Raji (cell line): ENCODE data around the gene ATG5.

Experiments
- POLR2A ChIP-seq: IDR thresholded peaks from 2 replicates; pipeline ENCODE4 v1.6.1; 2011; ENCODE audit warnings: low read depth, low read length, control low read depth; ENCODE audit not compliant: insufficient read depth

The ATG5 gene

GRCh38 chr6:106283481-106283880 lies 42.1 kb downstream of the ATG5 start:
- no peak for TF ChIP-seq POLR2A

- TF ChIP-seq POLR2A = no peak
Observed at GRCh38 chr6:106281661-106282060, 43.9 kb downstream of the ATG5 start.

GRCh38 chr6:106281088-106281487 lies 44.5 kb downstream of the ATG5 start:
- no peak for TF ChIP-seq POLR2A

DNA sequence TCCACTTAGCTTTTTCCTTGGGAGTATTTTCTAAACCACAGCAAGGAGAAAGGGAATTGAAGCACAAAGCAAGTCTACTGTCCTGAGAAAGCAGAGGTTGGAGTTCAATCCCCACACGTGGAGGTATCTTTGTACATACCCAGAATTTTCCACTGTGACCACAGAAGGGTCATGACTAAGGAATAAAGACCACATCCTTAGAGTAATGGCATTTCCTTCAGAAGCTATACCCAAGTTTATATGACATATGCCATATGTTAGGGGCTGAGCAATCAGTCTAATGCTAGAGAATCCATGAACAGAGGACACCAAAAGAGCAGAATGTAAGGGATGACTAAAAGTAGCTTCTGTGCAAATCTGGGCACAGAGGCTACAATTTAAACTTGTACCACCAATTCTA lies 46.4 kb downstream of the ATG5 start:
- no peak for TF ChIP-seq POLR2A

DNA sequence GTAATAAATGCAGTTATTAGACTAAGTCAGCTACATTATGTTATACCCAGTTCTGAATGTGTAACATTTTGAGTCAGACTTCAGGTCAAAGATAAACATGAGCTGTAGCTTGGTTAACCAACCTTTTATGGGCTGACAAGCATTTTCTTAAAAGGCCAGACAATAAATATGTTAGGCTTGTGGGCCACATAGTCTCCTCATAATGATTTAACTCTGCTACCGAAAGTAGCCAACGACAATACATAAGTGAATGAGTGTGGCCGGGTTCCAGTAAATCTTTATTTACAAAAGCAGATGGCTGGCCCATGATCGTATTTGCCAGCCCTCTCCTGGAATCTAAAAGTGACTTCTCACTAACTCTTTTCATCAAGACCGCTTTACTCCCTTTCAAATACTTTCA lies 49.9 kb downstream of the ATG5 start:
- TF ChIP-seq POLR2A = no peak

DNA sequence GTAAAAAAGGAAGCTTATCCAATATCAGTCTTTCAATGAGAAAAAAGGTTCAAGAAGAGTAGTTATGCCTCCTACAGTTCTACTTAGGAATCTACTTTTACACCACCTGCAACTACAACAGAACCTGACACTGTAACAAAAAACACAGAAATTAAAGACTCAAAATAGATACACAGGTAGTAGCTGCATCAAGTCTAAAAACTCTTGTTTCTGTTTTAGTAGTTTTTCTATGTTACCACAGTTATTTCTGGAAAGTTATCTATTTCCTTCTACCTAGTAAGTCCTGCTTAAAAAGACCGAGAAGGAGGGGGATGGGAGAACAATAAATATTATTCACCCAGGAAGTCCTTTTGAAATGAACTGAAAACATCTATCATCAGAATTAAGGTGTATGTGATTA lies 52.5 kb downstream of the ATG5 start:
- no peak for TF ChIP-seq POLR2A

DNA sequence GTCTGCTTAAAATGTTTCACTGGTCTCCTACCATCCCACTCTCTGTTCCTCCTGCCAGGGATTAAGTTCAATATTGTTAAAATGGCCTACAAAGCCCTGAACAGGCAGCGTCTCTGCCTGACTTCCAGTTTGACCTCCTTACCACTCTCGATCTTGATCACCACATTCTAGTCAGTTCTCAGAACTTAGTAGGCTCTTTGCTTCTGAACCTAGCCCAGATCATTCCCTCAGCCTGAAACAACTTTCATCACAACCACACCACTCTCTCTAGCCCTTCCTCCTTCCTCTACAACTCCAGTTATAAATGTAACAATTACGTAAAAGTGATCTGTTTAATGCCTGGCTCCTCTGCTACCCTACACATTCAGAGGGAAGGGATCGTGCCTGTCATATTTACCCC lies 53.3 kb downstream of the ATG5 start:
- no peak for TF ChIP-seq POLR2A

- no peak for TF ChIP-seq POLR2A
Observed at GRCh38 chr6:106270414-106270813, 55.1 kb downstream of the ATG5 start.

DNA sequence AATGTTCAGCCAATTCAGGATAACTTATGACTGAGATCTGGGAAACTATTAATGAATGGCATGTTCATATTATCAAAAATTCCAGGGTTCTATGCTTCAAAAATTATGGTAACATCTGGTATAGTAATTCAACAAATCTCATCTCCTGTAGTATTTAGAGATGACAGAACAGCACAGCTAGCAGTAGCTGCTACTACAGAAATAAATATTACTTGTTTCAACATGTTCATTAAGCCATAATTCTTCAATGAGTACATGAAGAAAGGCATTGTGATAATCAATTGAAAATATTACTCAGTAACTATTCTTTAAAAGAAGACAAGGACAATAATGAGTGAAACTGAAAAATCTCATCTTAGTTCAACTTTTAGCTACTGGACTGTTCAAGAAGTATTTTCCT lies 66.8 kb downstream of the ATG5 start:
- TF ChIP-seq POLR2A = no peak

- TF ChIP-seq POLR2A = no peak
Observed at GRCh38 chr6:106257195-106257594, 68.4 kb downstream of the ATG5 start.

DNA sequence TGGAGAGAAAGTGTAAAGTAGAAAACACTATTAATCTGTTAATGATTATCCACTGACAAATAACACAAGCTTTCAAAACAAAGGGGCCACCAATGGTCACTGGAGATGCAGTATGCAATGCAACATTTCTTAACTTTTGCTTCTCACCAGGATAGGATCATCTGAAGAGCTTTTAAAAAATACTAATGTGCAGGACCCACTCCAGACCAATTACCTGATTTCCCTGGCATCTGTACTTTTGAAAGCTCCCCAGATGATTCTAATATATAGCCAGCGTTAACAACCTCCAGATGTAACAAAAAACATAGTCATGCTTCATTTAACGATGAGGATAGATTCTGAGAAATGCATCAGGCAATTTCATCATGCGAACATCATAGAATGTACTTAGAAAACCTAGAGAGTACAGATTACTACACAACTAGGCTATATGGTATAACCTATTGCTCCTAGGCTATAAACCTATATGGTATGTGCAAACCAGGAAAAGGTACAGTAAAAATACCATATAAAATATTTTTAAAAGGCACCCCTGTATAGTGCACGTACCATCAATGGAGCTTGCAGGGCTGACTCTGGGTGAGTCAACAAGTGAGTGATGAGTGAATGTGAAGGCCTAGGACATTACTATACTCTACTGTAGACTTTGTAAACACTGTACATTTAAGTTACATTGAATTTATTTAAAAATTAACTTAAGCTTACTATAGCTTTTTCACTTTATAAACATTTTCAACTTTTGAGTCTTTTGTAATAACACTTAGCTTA lies 69.2 kb downstream of the ATG5 start:
- TF ChIP-seq POLR2A = no peak

- TF ChIP-seq POLR2A = no peak
Observed at GRCh38 chr6:106255306-106255705, 70.3 kb downstream of the ATG5 start.

- no peak for TF ChIP-seq POLR2A
Observed at GRCh38 chr6:106254636-106255035, 70.9 kb downstream of the ATG5 start.

DNA sequence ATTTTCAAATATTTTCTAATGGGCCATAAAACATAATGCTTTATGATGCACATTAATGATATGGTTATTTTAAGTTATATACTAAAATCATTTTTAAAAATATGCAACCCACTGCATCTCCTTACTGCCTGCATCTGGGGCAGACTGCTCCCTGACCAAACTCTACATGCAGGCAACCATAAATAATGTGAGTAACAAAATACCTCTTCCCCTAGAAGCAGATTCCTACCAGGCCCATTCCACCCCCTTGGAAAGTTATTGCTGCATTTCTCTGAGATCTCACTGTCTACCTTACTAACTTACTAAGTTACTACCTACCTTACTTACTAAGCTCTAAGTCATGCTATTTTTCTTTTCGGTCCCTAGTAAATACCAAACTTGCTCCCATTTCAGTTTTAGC lies 71.8 kb downstream of the ATG5 start:
- no peak for TF ChIP-seq POLR2A

DNA sequence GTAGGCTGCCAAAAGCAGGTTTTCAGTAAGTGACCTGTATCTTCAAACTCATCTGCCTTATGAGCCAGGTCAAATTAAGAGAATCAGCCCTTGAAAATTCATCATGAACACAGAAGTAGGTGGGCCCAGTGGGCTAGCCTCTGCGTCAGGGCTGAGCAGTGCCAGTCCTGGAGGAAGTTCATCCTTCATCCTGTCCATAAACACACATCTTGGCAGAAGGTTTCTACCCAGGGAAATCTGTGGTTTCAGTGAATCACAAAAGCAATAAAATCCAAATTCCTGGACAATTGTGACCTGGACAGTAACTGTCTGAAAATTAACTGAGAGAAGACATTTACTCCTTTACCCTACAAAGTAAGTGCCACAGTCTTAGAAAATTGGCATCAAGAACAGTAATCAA lies 72.4 kb downstream of the ATG5 start:
- TF ChIP-seq POLR2A = no peak

- TF ChIP-seq POLR2A = no peak
Observed at GRCh38 chr6:106252687-106253086, 72.9 kb downstream of the ATG5 start.

DNA sequence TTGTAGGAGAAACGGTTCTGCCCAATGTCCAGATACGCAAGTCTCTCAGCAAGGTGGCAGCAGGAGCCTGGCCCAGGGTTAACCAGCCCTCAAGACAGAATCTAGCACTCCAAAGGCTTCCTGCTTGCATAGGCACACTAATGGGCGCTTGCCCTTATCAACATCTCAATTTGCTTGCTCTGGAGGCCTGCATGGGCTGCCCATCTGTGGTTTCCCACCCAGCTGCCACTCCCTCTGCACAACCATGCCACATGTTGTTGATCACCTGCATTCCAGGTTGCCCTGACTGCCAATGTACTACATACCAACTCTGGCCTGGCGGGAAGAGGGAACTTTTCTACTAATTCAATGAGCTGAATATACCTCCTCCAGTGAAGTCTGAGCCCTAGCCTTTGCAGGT lies 74.6 kb downstream of the ATG5 start:
- TF ChIP-seq POLR2A = no peak
